Endothelial cell (in vitro differentiated cells): ENCODE results near the gene ATL3. TPM values are rescaled to one million over a fixed set of nuclear protein-coding genes. Genes with fewer than 3 reads are reported as not detected.

Experiments used
- DNase-seq: peaks from one replicate; pipeline ENCODE4 v3.0.0; 2021; ENCODE audit warnings: low spot score
- H3K27ac Mint-ChIP-seq: one replicate; pipeline ENCODE4 v1.8.0; 2021; ENCODE audit warnings: mixed read lengths, inconsistent platforms; ENCODE audit not compliant: unreplicated experiment
- H3K27me3 Mint-ChIP-seq: one replicate; pipeline ENCODE4 v1.8.0; 2021; ENCODE audit warnings: mild to moderate bottlenecking, moderate library complexity, mixed read lengths, inconsistent platforms; ENCODE audit not compliant: unreplicated experiment
- H3K36me3 Mint-ChIP-seq: one replicate; pipeline ENCODE4 v1.8.0; 2021; ENCODE audit warnings: mild to moderate bottlenecking, low read depth, mixed read lengths, inconsistent platforms; ENCODE audit not compliant: unreplicated experiment
- H3K4me1 Mint-ChIP-seq: one replicate; pipeline ENCODE4 v1.8.0; 2021; ENCODE audit warnings: mild to moderate bottlenecking, mixed read lengths, inconsistent platforms; ENCODE audit not compliant: unreplicated experiment
- H3K4me3 Mint-ChIP-seq: one replicate; pipeline ENCODE4 v1.8.0; 2021; ENCODE audit warnings: mild to moderate bottlenecking, mixed read lengths, inconsistent platforms; ENCODE audit not compliant: unreplicated experiment
- H3K9me3 Mint-ChIP-seq: one replicate; pipeline ENCODE4 v1.8.0; 2021; ENCODE audit warnings: mixed read lengths, inconsistent platforms; ENCODE audit not compliant: unreplicated experiment
- total RNA-seq: library from RNA; stranded (reverse); fragmentation: NEBNext Ultra II Directional; extraction: Animal tissue kit (Norgen Biotek cat#: 25700); gene quantifications from one replicate; pipeline ENCODE4 v1.2.1, GENCODE V29; 2021; ENCODE audit not compliant: unreplicated experiment
- TF ChIP-seq, protein P1 (sequence below): fragments of 200-600 bp; sonication (generic); IDR thresholded peaks from one replicate; pipeline ENCODE4 v1.5.0; 2021; ENCODE audit warnings: antibody characterized with exemption; ENCODE audit not compliant: unreplicated experiment

Gene ATL3
- total RNA-seq, 1 donor from 2014 or later: 35.6 TPM

GRCh38 chr11:63670433-63671321 lies 499 bp downstream of the ATL3 start:
- H3K27ac Mint-ChIP-seq: peak overlapping the region; percentile 61
- no peaks in the 10 kb centered on the region for H3K9me3 Mint-ChIP-seq
- peaks cover 9% of the 10 kb centered on the region for H3K4me1 Mint-ChIP-seq
- peak overlapping the region; percentile 85 for H3K4me3 Mint-ChIP-seq
- peak; percentile 45 for DNase-seq
- TF ChIP-seq, protein P1, sequence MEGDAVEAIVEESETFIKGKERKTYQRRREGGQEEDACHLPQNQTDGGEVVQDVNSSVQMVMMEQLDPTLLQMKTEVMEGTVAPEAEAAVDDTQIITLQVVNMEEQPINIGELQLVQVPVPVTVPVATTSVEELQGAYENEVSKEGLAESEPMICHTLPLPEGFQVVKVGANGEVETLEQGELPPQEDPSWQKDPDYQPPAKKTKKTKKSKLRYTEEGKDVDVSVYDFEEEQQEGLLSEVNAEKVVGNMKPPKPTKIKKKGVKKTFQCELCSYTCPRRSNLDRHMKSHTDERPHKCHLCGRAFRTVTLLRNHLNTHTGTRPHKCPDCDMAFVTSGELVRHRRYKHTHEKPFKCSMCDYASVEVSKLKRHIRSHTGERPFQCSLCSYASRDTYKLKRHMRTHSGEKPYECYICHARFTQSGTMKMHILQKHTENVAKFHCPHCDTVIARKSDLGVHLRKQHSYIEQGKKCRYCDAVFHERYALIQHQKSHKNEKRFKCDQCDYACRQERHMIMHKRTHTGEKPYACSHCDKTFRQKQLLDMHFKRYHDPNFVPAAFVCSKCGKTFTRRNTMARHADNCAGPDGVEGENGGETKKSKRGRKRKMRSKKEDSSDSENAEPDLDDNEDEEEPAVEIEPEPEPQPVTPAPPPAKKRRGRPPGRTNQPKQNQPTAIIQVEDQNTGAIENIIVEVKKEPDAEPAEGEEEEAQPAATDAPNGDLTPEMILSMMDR: no peak
- peaks cover 3% of the 10 kb centered on the region for H3K27me3 Mint-ChIP-seq
- peaks cover 3% of the 10 kb centered on the region for H3K36me3 Mint-ChIP-seq

DNA sequence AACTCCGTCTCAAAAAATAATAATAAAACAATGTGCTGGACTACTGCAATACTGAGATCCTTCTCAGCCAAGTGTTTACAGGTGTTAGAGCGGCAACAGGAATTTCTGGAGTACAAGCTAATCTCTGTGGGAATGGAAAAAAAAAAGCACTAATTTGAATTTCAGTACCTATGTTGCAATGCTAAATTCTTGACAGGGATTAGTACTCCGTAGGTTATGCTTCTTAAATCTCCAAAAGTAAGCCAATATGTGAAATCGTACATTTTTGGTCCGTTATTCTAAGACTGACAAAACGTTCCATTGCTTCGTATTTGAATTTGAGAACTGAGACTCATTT lies 1.1 kb downstream of the ATL3 start:
- peaks cover 3% of the 10 kb centered on the region for H3K36me3 Mint-ChIP-seq
- no peaks in the 10 kb centered on the region for H3K9me3 Mint-ChIP-seq
- H3K4me3 Mint-ChIP-seq: peak overlapping the region; percentile 85
- TF ChIP-seq, protein P1: no peak
- peaks cover 3% of the 10 kb centered on the region for H3K27me3 Mint-ChIP-seq
- H3K4me1 Mint-ChIP-seq: peaks cover 9% of the 10 kb centered on the region
- DNase-seq: no peak
- H3K27ac Mint-ChIP-seq: no peak overlapping the region

GRCh38 chr11:63667995-63668795 lies 3.0 kb downstream of the ATL3 start:
- no peak for DNase-seq
- Mint-ChIP-seq H3K27ac (no peak overlapping the region), H3K9me3 (no peaks in the 10 kb centered on the region), H3K36me3 (peaks cover 3% of the 10 kb centered on the region), H3K27me3 (peaks cover 3% of the 10 kb centered on the region), H3K4me1 (peaks cover 14% of the 10 kb centered on the region), H3K4me3 (no peak overlapping the region)
- TF ChIP-seq, protein P1: no peak

DNA sequence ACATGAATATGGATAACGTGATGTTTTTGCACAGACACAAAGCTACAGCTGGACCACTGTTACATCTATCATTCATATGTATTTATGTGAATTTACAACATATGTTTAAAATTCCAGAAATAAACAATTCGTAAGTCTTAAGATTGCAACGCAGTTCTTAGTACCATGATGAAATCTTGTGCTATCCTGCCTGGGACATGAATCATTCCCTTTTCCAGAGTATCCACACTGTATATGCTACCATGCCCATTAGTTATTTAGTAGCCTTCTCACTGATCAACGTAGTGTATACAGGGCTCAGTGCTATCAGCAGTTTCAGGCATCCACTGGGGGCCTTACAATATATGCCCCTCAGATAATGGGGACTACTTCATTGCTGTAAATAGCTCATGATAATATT lies 4.3 kb downstream of the ATL3 start:
- H3K4me3 Mint-ChIP-seq: no peak overlapping the region

More for the DNA sequence above, 4.3 kb downstream of the ATL3 start:
- Mint-ChIP-seq H3K27me3 (peaks cover under 1% of the 10 kb centered on the region), H3K9me3 (no peaks in the 10 kb centered on the region), H3K27ac (no peak overlapping the region), H3K4me1 (peaks cover 10% of the 10 kb centered on the region), H3K36me3 (no peaks in the 10 kb centered on the region)
- DNase-seq: no peak
- TF ChIP-seq, protein P1: no peak
